GM19372 (cell line): Measurements from ENCODE around the gene WDSUB1.

Experiments
- ATAC-seq: cut with Tn5 transposase; IDR thresholded peaks from one replicate; pipeline ENCODE4 v1.9.1; 2021; ENCODE audit warnings: mild to moderate bottlenecking, low read depth, moderate library complexity; ENCODE audit not compliant: unreplicated experiment

WDSUB1 gene

DNA sequence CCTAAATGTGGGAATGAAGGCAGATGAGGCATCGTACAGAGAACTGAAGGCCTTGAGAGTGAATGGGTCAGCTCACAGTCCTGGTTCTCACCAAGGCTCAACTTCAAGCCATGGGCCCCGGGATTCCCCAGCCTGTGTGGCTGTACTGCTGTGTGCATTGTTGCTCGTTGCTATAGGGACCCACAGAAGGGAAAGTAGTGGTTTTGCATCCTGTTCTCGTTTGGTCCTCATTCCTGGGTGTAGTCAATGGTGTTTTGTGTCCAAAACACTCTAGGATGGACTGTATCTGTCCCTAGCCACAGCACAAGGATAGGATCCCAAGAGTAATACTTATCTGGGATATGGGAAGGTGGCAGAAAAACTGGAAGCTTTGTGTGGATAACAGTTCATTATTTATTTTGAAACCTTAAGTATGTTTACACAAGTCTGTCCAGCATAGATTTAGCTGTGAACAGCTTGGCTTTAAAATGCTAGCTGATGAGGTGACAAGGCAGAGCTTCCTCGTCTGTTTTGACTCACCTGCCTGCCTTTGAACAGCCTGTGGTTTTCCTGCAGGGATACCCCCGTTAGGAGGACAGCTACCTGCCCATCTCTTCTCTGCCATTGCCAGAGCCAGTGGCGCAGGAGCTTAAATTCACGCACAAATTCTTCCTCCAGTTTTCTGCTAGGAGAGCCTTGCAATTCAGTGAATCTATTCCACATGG is 85.0 kb downstream of the WDSUB1 start:
- peak; percentile 99 for ATAC-seq

DNA sequence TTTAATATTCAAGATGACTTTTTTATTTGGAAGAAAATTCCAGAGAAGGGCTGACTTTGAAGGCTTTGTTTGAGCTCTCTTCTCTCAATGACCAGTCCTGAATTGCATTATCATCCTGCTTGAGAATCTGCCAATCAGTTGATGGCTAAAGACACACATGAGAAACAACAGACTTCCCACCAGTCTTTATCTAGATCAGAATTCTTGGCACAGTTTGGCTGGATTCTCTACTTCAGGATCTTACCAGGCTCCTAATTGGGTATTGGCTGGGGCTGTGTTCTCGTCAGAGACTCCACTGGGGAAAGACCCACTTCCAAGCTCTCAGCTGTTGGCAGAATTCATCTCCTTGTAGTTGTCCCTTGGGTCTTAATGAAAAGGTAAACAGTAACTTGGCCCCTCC is 86.0 kb downstream of the WDSUB1 start:
- ATAC-seq, result no peak

DNA sequence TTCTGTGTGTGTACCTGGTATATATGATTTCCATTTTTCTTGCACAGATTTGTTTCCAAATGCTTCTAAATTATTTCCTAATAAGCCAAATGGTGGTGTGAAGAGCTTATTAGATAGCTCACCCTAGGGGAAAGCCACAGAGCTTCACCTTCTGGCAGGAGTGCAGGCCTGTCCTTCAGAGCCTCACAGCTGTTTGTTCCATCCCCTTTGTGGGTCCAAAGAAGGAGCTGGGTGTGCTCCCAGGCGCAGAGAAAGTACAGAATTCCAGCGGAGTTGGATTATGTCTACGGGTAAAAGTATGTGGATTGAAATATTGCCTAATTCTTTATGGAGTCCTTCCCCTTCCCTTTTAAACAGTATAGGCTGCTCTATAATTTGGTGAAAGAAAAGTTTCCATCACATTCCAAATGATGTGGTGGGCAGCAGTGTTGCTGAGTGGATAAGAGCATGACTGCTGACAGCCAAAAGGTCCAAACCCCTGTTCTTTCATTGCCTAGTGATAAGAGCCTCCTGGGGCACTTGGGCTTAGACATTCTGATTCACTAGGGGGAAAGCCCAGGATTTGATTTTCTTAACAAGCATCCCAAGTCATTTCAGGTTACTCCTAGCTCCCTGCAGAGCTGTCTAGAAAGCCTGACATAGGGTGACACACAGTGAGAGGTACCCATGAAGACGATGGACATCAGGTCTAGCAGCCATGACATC is 86.6 kb downstream of the WDSUB1 start:
- no peak for ATAC-seq

DNA sequence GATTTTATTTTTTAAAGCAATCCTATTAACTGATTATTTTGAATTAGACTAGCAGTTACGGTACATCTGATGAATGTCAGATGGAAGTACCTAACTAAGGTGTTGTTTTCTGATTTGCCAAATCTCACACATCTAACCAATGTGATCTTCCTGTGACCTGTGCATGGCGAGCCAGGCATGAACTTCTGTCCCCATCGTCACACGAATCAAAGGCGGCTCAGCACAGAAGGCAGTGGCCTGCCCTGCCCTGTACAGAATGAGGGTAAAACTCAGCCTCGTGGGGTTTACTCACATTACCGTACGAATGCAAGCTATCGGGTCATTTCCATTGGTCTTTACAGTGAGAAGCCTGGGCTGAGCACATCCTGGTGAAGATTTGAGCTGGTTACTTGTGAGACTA is 87.3 kb downstream of the WDSUB1 start:
- no peak for ATAC-seq

DNA sequence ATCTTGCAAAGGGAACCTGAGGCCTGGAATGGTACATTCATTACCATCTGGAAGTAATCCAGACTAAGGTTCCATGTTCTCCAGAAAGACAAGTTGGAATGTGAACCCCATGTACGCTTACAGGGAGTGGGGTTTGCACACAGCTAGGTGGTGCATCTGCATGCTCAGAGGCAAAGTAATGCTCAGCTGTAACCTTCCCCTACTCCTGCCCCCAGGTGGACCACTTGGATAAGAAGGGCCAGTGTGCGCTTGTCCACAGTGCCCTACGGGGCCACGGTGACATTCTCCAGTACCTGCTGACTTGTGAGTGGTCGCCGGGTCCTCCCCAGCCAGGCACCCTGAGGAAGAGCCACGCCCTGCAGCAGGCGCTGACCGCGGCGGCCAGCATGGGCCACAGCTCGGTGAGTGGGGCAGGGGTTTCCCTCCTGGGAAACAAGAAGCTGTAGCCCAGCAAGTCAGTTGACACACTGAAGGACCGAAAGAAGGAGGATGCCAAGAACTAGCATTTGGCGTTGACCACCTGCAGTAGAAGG is 90.0 kb downstream of the WDSUB1 start:
- no peak for ATAC-seq

DNA sequence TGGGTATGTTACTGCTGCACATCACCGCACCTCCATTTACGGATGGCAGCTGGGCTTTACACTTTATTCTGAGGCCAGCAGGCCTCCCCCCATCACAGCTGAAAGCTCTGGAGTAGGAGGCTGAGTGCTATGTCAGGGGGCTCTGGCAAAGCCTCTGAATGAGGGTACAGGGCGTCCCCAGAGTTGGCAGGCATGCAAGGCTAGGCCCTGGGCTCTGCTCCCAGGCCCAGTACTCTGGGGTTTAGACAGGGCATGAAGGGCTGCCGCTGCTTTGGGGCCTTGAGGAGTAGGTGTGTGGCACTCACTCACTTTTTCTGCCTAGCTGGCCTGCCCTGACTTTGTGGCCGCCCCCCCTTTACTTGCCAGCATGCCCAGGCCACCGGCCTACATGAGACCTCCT is 90.8 kb downstream of the WDSUB1 start:
- ATAC-seq, result no peak

DNA sequence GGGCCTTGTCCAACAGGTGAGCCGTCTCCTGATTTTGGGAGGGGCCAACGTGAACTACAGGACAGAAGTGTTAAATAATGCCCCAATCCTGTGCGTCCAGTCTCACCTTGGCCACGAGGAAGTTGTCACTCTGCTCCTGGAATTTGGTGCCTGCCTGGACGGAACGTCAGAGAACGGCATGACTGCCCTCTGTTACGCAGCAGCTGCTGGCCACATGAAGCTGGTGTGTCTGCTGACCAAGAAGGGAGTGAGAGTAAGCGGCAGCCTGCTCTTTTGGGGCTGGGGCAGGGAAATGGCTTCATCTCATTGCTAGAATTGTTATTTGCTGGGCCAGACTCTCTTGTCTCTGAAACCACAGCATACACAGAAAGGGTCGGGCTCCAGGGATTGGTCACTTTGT is 92.3 kb downstream of the WDSUB1 start:
- no peak for ATAC-seq

DNA sequence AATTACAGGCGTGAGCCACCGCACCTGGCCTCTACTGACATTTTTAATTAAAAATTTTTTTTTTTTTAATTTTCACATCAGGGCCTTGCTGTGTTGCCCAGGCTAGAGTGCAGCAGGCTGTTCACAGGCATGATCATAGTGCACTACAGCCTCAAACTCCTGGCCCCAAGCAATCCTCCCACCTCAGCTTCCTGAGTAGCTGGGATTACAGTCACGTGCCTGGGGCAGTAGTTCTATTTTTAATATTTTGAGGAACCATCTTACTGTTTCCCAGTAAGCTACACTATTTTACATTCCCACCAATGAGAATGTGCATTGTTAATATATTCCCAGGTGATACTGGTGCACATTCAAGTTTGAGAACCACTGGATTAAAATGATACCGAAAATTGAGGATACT is 92.7 kb downstream of the WDSUB1 start:
- ATAC-seq, result no peak

DNA sequence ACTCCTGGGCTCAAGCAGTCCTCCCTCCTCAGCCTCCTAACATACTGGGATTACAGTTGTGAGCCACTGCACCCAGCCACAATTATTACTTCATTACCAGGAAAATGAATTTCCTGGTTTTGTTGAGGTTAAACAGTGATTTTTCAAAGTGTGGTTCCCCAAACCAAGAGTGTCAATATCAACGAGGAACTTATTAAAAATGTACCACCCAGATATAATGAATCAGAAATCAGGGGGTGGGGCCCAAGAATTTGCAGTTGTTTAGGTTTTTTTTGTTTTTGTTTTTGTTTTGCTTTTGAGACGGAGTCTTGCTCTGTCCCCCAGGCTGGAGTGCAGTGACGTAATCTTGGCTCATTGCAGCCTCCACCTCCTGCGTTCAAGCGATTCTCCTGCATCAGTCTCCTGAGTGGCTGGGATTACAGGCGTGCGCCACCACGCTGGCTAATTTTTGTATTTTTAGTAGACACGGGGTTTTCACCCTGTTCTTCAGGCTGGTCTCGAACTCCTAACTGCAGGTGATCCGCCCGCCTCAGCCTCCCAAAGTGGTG is 94.1 kb downstream of the WDSUB1 start:
- ATAC-seq, result no peak

DNA sequence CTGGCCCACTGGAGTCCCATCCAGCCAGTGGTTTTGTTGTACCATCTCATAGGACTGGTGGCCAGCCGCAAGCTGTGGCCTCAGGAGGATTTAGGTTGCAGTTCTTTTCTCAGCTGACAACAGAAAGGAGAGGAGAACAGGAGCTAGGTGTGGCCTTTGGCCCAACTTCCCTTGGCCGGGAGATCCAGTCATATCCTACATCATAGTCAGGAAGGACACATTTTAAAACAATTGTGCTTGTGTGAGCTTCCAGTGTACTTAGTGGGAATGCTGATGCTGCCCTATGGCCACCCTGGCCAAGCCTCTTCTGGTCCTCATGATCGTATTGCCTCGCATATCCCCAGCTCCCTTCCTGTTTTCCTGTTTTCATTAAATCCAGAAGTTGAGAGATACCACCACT is 98.1 kb downstream of the WDSUB1 start:
- no peak for ATAC-seq

DNA sequence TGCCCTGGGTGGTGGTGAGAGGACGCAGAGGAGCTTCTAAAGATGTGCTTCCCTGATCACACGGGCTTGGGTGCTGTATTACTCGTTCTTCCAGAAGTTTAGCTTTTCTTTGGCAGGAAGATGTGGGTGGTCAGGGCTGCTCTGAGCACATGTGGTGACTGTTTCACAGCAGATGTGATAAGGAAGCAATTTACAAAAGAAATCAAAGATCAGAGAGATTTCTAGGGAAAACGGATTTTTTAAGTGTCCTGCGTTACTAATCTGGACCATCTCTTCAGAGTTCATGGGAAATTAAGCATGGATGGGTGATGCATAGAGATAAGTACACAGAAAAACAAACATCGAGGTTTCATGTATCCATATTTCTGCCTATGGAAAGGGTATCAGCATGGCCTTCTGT is 99.4 kb downstream of the WDSUB1 start:
- ATAC-seq, result no peak

DNA sequence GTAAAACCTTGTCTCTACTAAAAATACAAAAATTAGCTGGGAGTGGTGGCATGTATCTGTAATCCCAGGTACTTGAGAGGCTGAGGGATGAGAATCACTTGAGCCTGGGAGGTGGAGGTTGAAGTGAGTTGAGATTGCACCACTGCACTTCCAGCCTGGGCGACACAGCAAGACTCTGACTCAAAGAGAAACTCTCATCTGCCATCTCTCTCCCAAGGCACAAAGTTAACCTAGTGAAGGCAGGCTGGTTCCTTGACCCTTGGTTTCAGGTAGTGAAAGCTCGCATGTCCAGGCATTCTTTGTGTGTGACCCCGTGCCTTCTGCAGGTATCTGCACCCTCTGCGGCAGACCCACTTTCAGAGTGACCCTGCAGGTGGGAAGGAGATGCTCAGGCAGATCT is 100.0 kb downstream of the WDSUB1 start:
- no peak for ATAC-seq
